Sigmoid colon (tissue), 7 donors: ENCODE results near the gene SRBD1. TPM values are rescaled to one million over a fixed set of nuclear protein-coding genes. Genes with fewer than 3 reads are reported as not detected.

Experiments used
- DNase-seq: peaks from one replicate; pipeline ENCODE4 v3.0.0-alpha.2; 2019
- H3K27ac ChIP-seq, 4 donors: fragments of 200-600 bp; sonication (generic); one replicate each; pipeline ENCODE4 v1.5.1; 2016 to 2019; ENCODE audit warnings: mild to moderate bottlenecking in 1 of 4
- H3K27me3 ChIP-seq, 3 donors: fragments of 200-600 bp; sonication (generic); one replicate each; pipeline ENCODE4 v1.5.1; 2019; ENCODE audit warnings: mild to moderate bottlenecking in 1 of 3
- H3K36me3 ChIP-seq, 4 donors: fragments of 200-600 bp; sonication (generic); one replicate each; pipeline ENCODE4 v1.5.1; 2016 to 2019
- H3K4me1 ChIP-seq, 4 donors: fragments of 200-600 bp; sonication (generic); one replicate each; pipeline ENCODE4 v1.5.1; 2017 to 2019
- H3K4me3 ChIP-seq, 4 donors: fragments of 200-600 bp; sonication (generic); one replicate each; pipeline ENCODE4 v1.5.1; 2017 to 2019; ENCODE audit warnings: mild to moderate bottlenecking in 2 of 4, moderate library complexity in 1 of 4
- H3K9me3 ChIP-seq, 4 donors: fragments of 200-600 bp in 3 of 4; sonication (generic) in 3 of 4; one replicate each; pipeline versions ENCODE4 v1.5.1 to v1.6.1; 2013 to 2019
- CTCF ChIP-seq, 4 experiments: fragments of 450-650 bp in 3 of 4; fragments of 200-600 bp in 1 of 4; IDR thresholded peaks; one replicate each; pipeline ENCODE4 v1.5.1; 2016 to 2019; ENCODE audit warnings: antibody characterized with exemption in 4 of 4, mild to moderate bottlenecking in 3 of 4, moderate library complexity in 2 of 4
- EP300 ChIP-seq, 4 donors: sonication (generic); formaldehyde crosslinking; IDR thresholded peaks; one replicate each; pipeline ENCODE4 v1.6.1; 2017; ENCODE audit warnings: antibody characterized with exemption in 4 of 4
- POLR2A ChIP-seq, 2 donors: fragments of 450-650 bp; IDR thresholded peaks; one replicate each; pipeline ENCODE4 v1.6.1; 2016; ENCODE audit warnings: antibody characterized with exemption in 2 of 2, mild to moderate bottlenecking in 2 of 2, moderate library complexity in 2 of 2
- POLR2AphosphoS5 ChIP-seq, 4 donors: sonication (generic); formaldehyde crosslinking; IDR thresholded peaks; one replicate each; pipeline ENCODE4 v1.6.1; 2017; ENCODE audit warnings: antibody characterized with exemption in 4 of 4
- WGBS, 2 donors: extraction: QIAGEN DNeasy Blood & Tissue Kit; methylation state at CpG; one replicate each; pipeline ENCODE4 v1.1.7; 2013; 5-methylcytosine and 5-hydroxymethylcytosine counted together
- intact Hi-C: fragments of 100-400 bp; cut with DNase I; formaldehyde crosslinking; loops from one replicate; pipeline ENCODE4 v1.15.1; 2023
- polyA plus RNA-seq, 3 donors: library from polyadenylated mRNA; stranded (reverse); fragments of 200-250 nt; gene quantifications; one replicate each; pipeline ENCODE4 v1.2.3, GENCODE V29; 2013
- total RNA-seq, 4 donors: library from RNA; depleted of rRNA; stranded (reverse); fragments of >200 nt; gene quantifications; one replicate each; pipeline ENCODE4 v1.1.0, GENCODE V29; 2016
- donor health status: healthy with polysubstance abuse.
- donor health status: Bipolar disorder and iron deficiency.
- donor health status: healthy.

SRBD1 gene
- total and polyA plus RNA-seq, 7 donors: 9.0 to 31.4 (median 16.0) TPM

GRCh38 chr2:45418532-45418931 is 192.5 kb downstream of the SRBD1 start:
- H3K4me3 ChIP-seq: no peak overlapping the region
- peaks cover 0 to 18% (median 1%) of the 10 kb centered on the region in 4 donors for H3K4me1 ChIP-seq
- no peak for DNase-seq
- no peak overlapping the region for H3K27ac ChIP-seq
- WGBS, 2 donors: 71 to 79% methylated on average over 3 of the region's 3 CpGs
- H3K9me3 ChIP-seq: no peaks in the 10 kb centered on the region
- no peaks in the 10 kb centered on the region for H3K27me3 ChIP-seq
- intact Hi-C loops: no loop called here
- no peak for TF ChIP-seq POLR2A (IDR thresholded peaks at IDR 0.05)
- no peak for TF ChIP-seq POLR2AphosphoS5 (IDR thresholded peaks at IDR 0.05)
- TF ChIP-seq EP300 (IDR thresholded peaks at IDR 0.05): no peak
- no peak for TF ChIP-seq CTCF (IDR thresholded peaks at IDR 0.05)
- H3K36me3 ChIP-seq: peaks cover 0 to 11% (median 0%) of the 10 kb centered on the region in 4 donors

- H3K4me3 ChIP-seq: no peak overlapping the region
- no peak for DNase-seq
- no peak overlapping the region for H3K27ac ChIP-seq
- H3K36me3 ChIP-seq: peaks cover 0 to 22% (median 0%) of the 10 kb centered on the region in 4 donors
- H3K27me3 ChIP-seq: no peaks in the 10 kb centered on the region
- WGBS, 2 donors: 66 to 85% methylated on average over 3 of the region's 5 CpGs
- no peak for TF ChIP-seq POLR2AphosphoS5 (IDR thresholded peaks at IDR 0.05)
- no peak for TF ChIP-seq CTCF (IDR thresholded peaks at IDR 0.05)
- no peak for TF ChIP-seq POLR2A (IDR thresholded peaks at IDR 0.05)
- TF ChIP-seq EP300 (IDR thresholded peaks at IDR 0.05): no peak
- intact Hi-C loops: no loop called here
- no peaks in the 10 kb centered on the region for H3K9me3 ChIP-seq
- peaks cover 0 to 23% (median 6%) of the 10 kb centered on the region in 4 donors for H3K4me1 ChIP-seq
Measured at GRCh38 chr2:45415534-45416123, 195.4 kb downstream of the SRBD1 start.

- 52 to 83% methylated on average over 2 of the region's 2 CpGs for WGBS, 2 donors
- intact Hi-C loops: no loop called here
Measured at GRCh38 chr2:45412754-45413379, 198.2 kb downstream of the SRBD1 start.

GRCh38 chr2:45409677-45410076 is 201.4 kb downstream of the SRBD1 start:
- no peak for DNase-seq
- intact Hi-C loops: no loop called here
- Histone ChIP-seq H3K27ac (no peak overlapping the region), H3K4me3 (no peak overlapping the region), H3K9me3 (no peaks in the 10 kb centered on the region), H3K4me1 (peaks cover 0 to 13% (median 6%) of the 10 kb centered on the region in 4 donors), H3K36me3 (peaks cover 0 to 15% (median 0%) of the 10 kb centered on the region in 4 donors), H3K27me3 (no peaks in the 10 kb centered on the region)
- TF ChIP-seq POLR2A (IDR thresholded peaks at IDR 0.05) (no peak), EP300 (IDR thresholded peaks at IDR 0.05) (no peak), POLR2AphosphoS5 (IDR thresholded peaks at IDR 0.05) (no peak), CTCF (IDR thresholded peaks at IDR 0.05) (no peak)
- WGBS, 2 donors: 95 to 97% methylated on average over 1 of the region's 1 CpG

More at GRCh38 chr2:45412754-45413379, 198.2 kb downstream of the SRBD1 start:
- TF ChIP-seq POLR2AphosphoS5 (IDR thresholded peaks at IDR 0.05): no peak
- no peak for TF ChIP-seq EP300 (IDR thresholded peaks at IDR 0.05)
- TF ChIP-seq POLR2A (IDR thresholded peaks at IDR 0.05): no peak
- no peak for TF ChIP-seq CTCF (IDR thresholded peaks at IDR 0.05)
- Histone ChIP-seq H3K4me1 (peaks cover 0 to 13% (median 6%) of the 10 kb centered on the region in 4 donors), H3K36me3 (peaks cover 0 to 22% (median 0%) of the 10 kb centered on the region in 4 donors), H3K27me3 (no peaks in the 10 kb centered on the region), H3K9me3 (no peaks in the 10 kb centered on the region), H3K4me3 (no peak overlapping the region), H3K27ac (peak overlapping the region in 1 of 4 donors; percentile 34)
- no peak for DNase-seq
